Stimulated activated CD8-positive, alpha-beta memory T cell treated with anti-CD3 and anti-CD28 coated beads, Interleukin-4, amount 100 ng/mL, for 48 hours (primary cell): ENCODE data around the gene COIL.
A peak's percentile ranks its signal among the peaks of the same experiment; 100 is the strongest.

Source experiments
- DNase-seq: peaks from one replicate; pipeline ENCODE4 v3.0.0-alpha.2; 2020

Gene COIL

DNA sequence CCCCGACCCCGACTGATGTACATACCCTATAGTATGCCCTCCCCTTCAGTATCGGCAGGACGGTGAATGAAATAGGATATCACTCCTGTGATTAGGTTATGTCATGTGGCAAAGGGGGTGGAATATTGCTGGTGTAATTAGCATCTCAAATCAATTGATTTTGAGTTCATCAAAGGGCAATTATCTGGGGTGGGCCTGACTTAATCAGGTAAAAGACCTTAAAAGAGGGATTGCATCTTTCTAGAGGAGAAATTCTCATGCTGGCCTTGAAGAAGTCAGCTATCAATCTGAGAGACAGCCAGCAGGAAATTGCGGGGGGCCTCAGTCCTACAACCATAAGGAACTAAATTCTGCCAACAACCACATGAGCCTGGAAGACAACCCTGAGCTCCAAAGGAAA is 57.3 kb downstream of the COIL start:
- no peak for DNase-seq

DNA sequence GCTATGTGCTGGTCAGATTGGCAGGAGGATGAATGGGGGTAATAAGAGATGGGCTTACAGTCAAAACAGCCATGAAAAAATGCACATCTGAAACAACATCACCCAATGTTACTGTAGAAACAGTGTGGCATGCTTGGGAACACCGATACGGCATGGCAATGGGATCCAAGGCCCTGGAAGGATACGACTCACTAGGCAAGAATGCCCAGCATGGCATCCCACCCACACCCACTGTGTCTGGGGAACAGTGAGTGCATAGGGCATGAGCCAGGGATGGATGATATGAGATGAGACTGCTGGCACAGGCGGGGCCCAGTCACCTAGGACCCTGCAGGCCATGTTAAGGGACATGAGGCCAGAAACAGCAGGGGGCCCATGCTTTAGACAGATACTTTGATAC is 58.5 kb downstream of the COIL start:
- DNase-seq: no peak

DNA sequence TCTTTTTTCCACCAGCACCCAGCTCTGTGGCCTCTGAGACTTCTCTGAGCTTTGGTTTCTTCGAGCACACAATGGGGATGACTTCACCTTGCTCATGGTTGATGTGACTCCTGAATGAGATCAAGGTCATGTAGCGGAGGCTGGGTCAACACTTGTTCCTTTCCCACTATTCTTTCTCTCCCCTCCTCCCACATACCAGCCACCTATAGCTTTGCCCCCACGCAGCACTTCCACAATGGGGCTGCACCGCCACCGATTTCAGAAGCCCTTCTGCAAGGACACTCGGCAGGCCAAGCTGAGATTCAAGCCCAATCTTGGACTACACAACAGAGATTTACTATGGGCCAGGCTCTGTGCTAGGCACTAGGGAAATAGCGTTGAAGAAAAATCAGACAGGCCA is 61.4 kb downstream of the COIL start:
- DNase-seq: no peak

- no peak for DNase-seq
Measured at GRCh38 chr17:56898874-56899273, 62.0 kb downstream of the COIL start.

DNA sequence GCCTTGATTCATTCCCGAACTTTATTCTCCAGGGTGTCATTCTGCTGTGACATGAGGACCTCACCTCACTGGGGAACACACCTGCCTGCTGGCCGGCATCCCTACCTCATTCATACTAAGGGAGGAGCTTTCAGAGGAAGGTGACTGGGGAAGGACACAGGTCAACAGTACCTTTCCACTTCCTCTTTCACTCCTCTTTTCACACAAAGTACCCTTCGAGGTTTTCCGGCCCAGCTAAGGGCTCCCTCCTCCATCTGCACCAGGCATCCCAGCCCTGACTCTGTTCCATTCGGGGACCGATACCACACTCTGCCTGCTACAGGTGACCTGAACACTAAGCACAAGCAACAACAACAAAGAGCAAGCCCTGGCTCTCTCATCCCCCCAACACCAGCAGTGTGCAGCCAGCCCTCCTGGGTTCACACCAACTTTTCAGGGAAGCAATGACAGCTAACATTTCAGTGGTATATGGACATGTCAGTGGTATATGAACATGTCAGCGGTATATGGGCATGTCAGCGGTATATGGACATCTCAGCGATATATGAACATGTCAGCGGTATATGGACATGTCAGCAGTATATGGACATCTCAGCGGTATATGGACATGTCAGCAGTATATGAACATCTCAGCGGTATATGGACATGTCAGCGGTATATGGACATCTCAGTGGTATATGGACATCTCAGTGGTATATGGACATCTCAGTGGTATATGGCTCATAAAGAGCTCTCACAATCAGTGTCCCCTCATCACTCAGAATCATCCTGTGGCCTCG is 63.0 kb downstream of the COIL start:
- no peak for DNase-seq

- DNase-seq: no peak
Measured at GRCh38 chr17:56896968-56897359, 63.9 kb downstream of the COIL start.

GRCh38 chr17:56896217-56896967 is 64.5 kb downstream of the COIL start:
- DNase-seq: no peak

GRCh38 chr17:56894859-56895455 is 65.9 kb downstream of the COIL start:
- no peak for DNase-seq

DNA sequence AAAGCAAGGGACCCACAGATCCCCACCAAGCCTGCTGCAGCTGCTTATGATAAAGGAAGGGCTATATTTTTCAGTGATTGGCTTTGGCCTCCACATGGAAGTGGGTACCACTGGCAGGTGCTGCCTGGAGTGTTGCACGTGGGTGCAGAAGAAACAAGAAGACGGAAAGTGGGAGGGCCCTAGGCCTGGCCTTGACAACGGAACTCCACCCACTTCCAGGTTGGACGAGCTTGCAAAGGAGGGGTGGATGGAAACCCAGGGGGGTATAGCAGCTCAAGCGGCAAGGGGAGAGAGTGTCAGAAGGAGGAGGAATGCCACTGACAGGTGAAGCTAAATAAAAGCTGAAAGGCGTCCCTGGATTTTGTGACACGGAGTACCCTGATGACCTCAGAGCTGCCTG is 67.3 kb downstream of the COIL start:
- no peak for DNase-seq

DNA sequence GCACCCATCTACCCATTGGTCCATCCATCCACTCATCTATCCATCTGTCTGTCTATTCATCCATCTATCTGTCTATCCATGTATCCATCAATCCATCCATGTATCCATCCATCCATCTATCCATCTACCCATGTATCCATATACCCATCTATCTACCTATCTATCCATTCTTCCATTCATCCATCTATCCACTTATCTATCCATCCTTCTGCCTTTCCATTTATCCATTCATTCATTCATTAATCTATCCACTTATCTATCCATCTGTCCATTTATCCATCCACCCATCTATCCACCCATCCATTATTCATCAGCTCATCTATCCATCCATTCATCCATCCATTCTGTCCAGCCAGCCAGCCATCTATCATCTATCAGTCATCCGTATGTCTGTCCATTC is 68.5 kb downstream of the COIL start:
- DNase-seq: no peak

DNA sequence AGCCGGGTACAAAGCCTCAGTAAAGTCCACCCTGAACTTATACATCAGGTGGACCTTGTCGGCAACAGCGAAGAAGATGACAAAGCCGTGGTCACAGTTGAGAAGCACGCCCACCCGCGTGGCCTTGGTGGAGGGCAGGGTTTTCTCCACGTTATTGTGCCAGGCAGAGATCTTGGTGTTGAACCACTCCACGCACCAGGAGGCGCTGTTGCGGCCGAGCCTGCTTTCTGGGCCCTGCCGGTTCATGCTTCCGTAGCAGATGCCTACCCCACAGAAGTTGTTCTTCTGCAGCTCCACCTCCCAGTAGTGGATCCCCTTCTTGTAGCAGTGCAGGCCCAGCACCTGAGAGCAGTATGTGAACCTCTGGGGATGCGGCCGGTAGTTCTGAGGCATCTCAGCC is 69.1 kb downstream of the COIL start:
- peak; percentile 78 for DNase-seq

GRCh38 chr17:56890906-56891674 is 69.8 kb downstream of the COIL start:
- DNase-seq: no peak

GRCh38 chr17:56890390-56890789 is 70.5 kb downstream of the COIL start:
- DNase-seq: no peak
